Activated gamma-delta T cell treated with Interleukin-2 at 50 U/mL for 16 hours (primary cell): ENCODE data around the gene NHERF2.
A peak's percentile ranks its signal among the peaks of the same experiment; 100 is the strongest.

Experiments
- DNase-seq: peaks from one replicate; pipeline ENCODE4 v3.0.0-alpha.2; 2020

NHERF2 gene

GRCh38 chr16:2042171-2042985, 15.7 kb downstream of the NHERF2 start:
- no peak for DNase-seq

- no peak for DNase-seq
Observed at GRCh38 chr16:2042986-2043666, 16.4 kb downstream of the NHERF2 start.

- DNase-seq: no peak
Observed at GRCh38 chr16:2043667-2044451, 17.2 kb downstream of the NHERF2 start.

GRCh38 chr16:2044541-2044940, 17.8 kb downstream of the NHERF2 start:
- DNase-seq: no peak

GRCh38 chr16:2045965-2046892, 19.5 kb downstream of the NHERF2 start:
- DNase-seq: no peak

GRCh38 chr16:2046893-2047329, 20.2 kb downstream of the NHERF2 start:
- DNase-seq: no peak

GRCh38 chr16:2047330-2048115, 20.8 kb downstream of the NHERF2 start, which contains the start of the genes NTHL1 and TSC2:
Gene NTHL1, minus strand, starts transcription at chr16:2047834. Its CDS starts 11 bp downstream, at chr16:2047823.
Gene TSC2, plus strand, starts transcription at chr16:2047985. Its CDS starts 631 bp downstream, at chr16:2048616.
- DNase-seq: peak; percentile 93

- no peak for DNase-seq
Observed at GRCh38 chr16:2048116-2048543, 21.4 kb downstream of the NHERF2 start.

- DNase-seq: no peak
Observed at GRCh38 chr16:2053211-2053610, 26.5 kb downstream of the NHERF2 start.

GRCh38 chr16:2053897-2054296, 27.2 kb downstream of the NHERF2 start:
- no peak for DNase-seq

- no peak for DNase-seq
Observed at GRCh38 chr16:2054543-2055245, 28.0 kb downstream of the NHERF2 start.

- DNase-seq: no peak
Observed at GRCh38 chr16:2056077-2056476, 29.4 kb downstream of the NHERF2 start.

- DNase-seq: no peak
Observed at GRCh38 chr16:2056681-2057407, 30.1 kb downstream of the NHERF2 start.

- DNase-seq: no peak
Observed at GRCh38 chr16:2057438-2057837, 30.7 kb downstream of the NHERF2 start.

- no peak for DNase-seq
Observed at GRCh38 chr16:2058420-2058819, 31.7 kb downstream of the NHERF2 start.

- no peak for DNase-seq
Observed at GRCh38 chr16:2058872-2059271, 32.2 kb downstream of the NHERF2 start.

GRCh38 chr16:2060346-2060745, 33.6 kb downstream of the NHERF2 start:
- no peak for DNase-seq

- no peak for DNase-seq
Observed at GRCh38 chr16:2061023-2061422, 34.3 kb downstream of the NHERF2 start.

GRCh38 chr16:2061526-2061925, 34.8 kb downstream of the NHERF2 start:
- no peak for DNase-seq

GRCh38 chr16:2062801-2063200, 36.1 kb downstream of the NHERF2 start:
- no peak for DNase-seq
